CD14-positive monocyte (primary cell): Measurements from ENCODE around the gene FHOD3. TPM values are rescaled to one million over a fixed set of nuclear protein-coding genes. Genes with fewer than 3 reads are reported as not detected.
"Not testable (repeated sequence)": the region's sequence is repeated elsewhere in the genome, so short reads cannot be mapped to it uniquely, and the experiment has no call there.

Experiments
- DNase-seq, 3 donors: peaks; one replicate each; pipeline ENCODE4 v3.0.0-alpha.2; 2011 to 2022
- H2AFZ ChIP-seq: 2 replicates; pipeline ENCODE4 v1.6.0; 2012; ENCODE audit warnings: mild to moderate bottlenecking, low read depth, low read length, inconsistent platforms; ENCODE audit not compliant: insufficient read depth, poor library complexity, severe bottlenecking
- H3K27ac ChIP-seq, 2 donors: 1 replicate in 1 of 2; 2 replicates in 1 of 2; pipeline ENCODE4 v1.5.1; 2012 to 2013; ENCODE audit warnings: low read length in 2 of 2, control low read depth in 1 of 2, inconsistent platforms in 1 of 2, low read depth in 1 of 2, mild to moderate bottlenecking in 1 of 2
- H3K27me3 ChIP-seq, 2 donors: one replicate each; pipeline versions ENCODE4 v1.6.0 to v1.6.1; 2011 to 2013; ENCODE audit warnings: low read length in 2 of 2; ENCODE audit not compliant: control insufficient read depth in 2 of 2, insufficient read depth in 2 of 2
- H3K36me3 ChIP-seq, 2 donors: replicated peaks in 1 of 2; 1 replicate in 1 of 2; 2 replicates in 1 of 2; pipeline versions ENCODE4 v1.5.1 to v1.6.1; 2012 to 2013; ENCODE audit warnings: low read length in 2 of 2, control low read depth in 1 of 2, inconsistent platforms in 1 of 2, mild to moderate bottlenecking in 1 of 2; ENCODE audit not compliant: insufficient read depth in 2 of 2, control insufficient read depth in 1 of 2
- H3K4me1 ChIP-seq, 2 donors: 1 replicate in 1 of 2; 2 replicates in 1 of 2; pipeline versions ENCODE4 v1.5.1 to v1.6.1; 2012 to 2013; ENCODE audit warnings: low read length in 2 of 2, control low read depth in 1 of 2, inconsistent platforms in 1 of 2, mild to moderate bottlenecking in 1 of 2, moderate library complexity in 1 of 2; ENCODE audit not compliant: insufficient read depth in 2 of 2, control insufficient read depth in 1 of 2
- H3K4me2 ChIP-seq: replicated peaks from 2 replicates; pipeline ENCODE3; 2012; ENCODE audit warnings: low read length, moderate library complexity, mild to moderate bottlenecking; ENCODE audit not compliant: poor library complexity, severe bottlenecking; ENCODE audit errors: extremely low read depth
- H3K4me3 ChIP-seq, 3 experiments: fragments of 200-600 bp in 1 of 3; sonication (generic) in 1 of 3; replicated peaks in 1 of 3; 1 replicate in 2 of 3; 2 replicates in 1 of 3; pipeline ENCODE4 v1.5.1; 2011 to 2013; ENCODE audit warnings: low read length in 3 of 3, mild to moderate bottlenecking in 3 of 3, control low read depth in 2 of 3, low read depth in 2 of 3, inconsistent platforms in 1 of 3, moderate library complexity in 1 of 3
- H3K79me2 ChIP-seq: 2 replicates; pipeline ENCODE4 v1.6.0; 2012; ENCODE audit warnings: mild to moderate bottlenecking, control low read depth, inconsistent platforms, low read length, moderate library complexity; ENCODE audit not compliant: insufficient read depth
- H3K9ac ChIP-seq: 2 replicates; pipeline ENCODE4 v1.6.0; 2017; ENCODE audit warnings: low read length, mild to moderate bottlenecking; ENCODE audit not compliant: insufficient read depth, poor library complexity, severe bottlenecking
- H3K9me3 ChIP-seq, 2 donors: replicated peaks in 1 of 2; 1 replicate in 1 of 2; 2 replicates in 1 of 2; pipeline versions ENCODE4 v1.5.1 to v1.6.1; 2012 to 2013; ENCODE audit warnings: low read length in 2 of 2, control low read depth in 1 of 2; ENCODE audit not compliant: control insufficient read depth in 1 of 2, insufficient read depth in 1 of 2
- H4K20me1 ChIP-seq: 2 replicates; pipeline ENCODE4 v1.6.0; 2012; ENCODE audit warnings: mild to moderate bottlenecking, low read length, control low read depth, moderate library complexity; ENCODE audit not compliant: insufficient read depth
- H3K27ac Mint-ChIP-seq, 7 donors: one replicate each; pipeline ENCODE4 v1.8.0; 2020; ENCODE audit warnings: mild to moderate bottlenecking in 7 of 7, mixed read lengths in 7 of 7, moderate library complexity in 6 of 7, inconsistent platforms in 2 of 7
- H3K27me3 Mint-ChIP-seq, 3 donors: one replicate each; pipeline ENCODE4 v1.8.0; 2021 to 2022; ENCODE audit warnings: low read depth in 3 of 3, mild to moderate bottlenecking in 3 of 3, mixed read lengths in 3 of 3, moderate library complexity in 3 of 3, inconsistent platforms in 1 of 3
- H3K36me3 Mint-ChIP-seq, 2 donors: one replicate each; pipeline ENCODE4 v1.8.0; 2020; ENCODE audit warnings: mixed read lengths in 2 of 2, inconsistent platforms in 1 of 2, mild to moderate bottlenecking in 1 of 2
- H3K4me1 Mint-ChIP-seq: one replicate; pipeline ENCODE4 v1.8.0; 2020; ENCODE audit warnings: mild to moderate bottlenecking, mixed read lengths
- H3K4me3 Mint-ChIP-seq, 2 donors: one replicate each; pipeline ENCODE4 v1.8.0; 2020; ENCODE audit warnings: mild to moderate bottlenecking in 2 of 2, mixed read lengths in 2 of 2, moderate library complexity in 1 of 2
- H3K9me3 Mint-ChIP-seq, 7 donors: one replicate each; pipeline ENCODE4 v1.8.0; 2020 to 2022; ENCODE audit warnings: mixed read lengths in 7 of 7, mild to moderate bottlenecking in 6 of 7, moderate library complexity in 6 of 7, inconsistent platforms in 2 of 7
- CTCF ChIP-seq: fragments of 200-600 bp; IDR thresholded peaks from one replicate; pipeline ENCODE4 v1.8.0; 2022; ENCODE audit warnings: antibody characterized with exemption, mild to moderate bottlenecking
- WGBS: methylation state at CpG from one replicate; pipeline ENCODE4 v1.1.5; 2013; ENCODE audit warnings: missing lambda C conversion rate; ENCODE audit not compliant: insufficient coverage; 5-methylcytosine and 5-hydroxymethylcytosine counted together
- intact Hi-C, 2 donors: fragments of 100-400 bp; cut with micrococcal nuclease; formaldehyde crosslinking; loops; one replicate each; pipeline versions ENCODE4 v1.15.0 to v1.15.1; 2023
- polyA plus RNA-seq, 3 donors: library from polyadenylated mRNA; depleted of rRNA in 1 of 3; unstranded in 2 of 3; stranded (reverse) in 1 of 3; fragments of 300-500 nt in 2 of 3; fragments of >200 nt in 1 of 3; fragmentation: Illumina TruSeq in 2 of 3; gene quantifications; 1 replicate in 2 of 3; 2 replicates in 1 of 3; pipeline ENCODE4 v1.2.3, GENCODE V29; 2012 to 2021

FHOD3 gene
- polyA plus RNA-seq, 3 donors: not detected

- Histone ChIP-seq H3K4me1 (no peaks in the 10 kb centered on the region), H3K36me3 (no peaks in the 10 kb centered on the region), H3K4me3 (no peak overlapping the region), H3K9me3 (no peaks in the 10 kb centered on the region), H2AFZ (no peak overlapping the region), H4K20me1 (no peaks in the 10 kb centered on the region), H3K27ac (no peak overlapping the region), H3K79me2 (no peaks in the 10 kb centered on the region), H3K27me3 (no peaks in the 10 kb centered on the region), H3K9ac (no peak overlapping the region), H3K4me2 (no peak overlapping the region)
- H3K9me3 Mint-ChIP-seq: peaks cover 0 to 3% (median 2%) of the 10 kb centered on the region in 7 donors
- H3K27ac Mint-ChIP-seq: no peak overlapping the region
- no peaks in the 10 kb centered on the region for H3K36me3 Mint-ChIP-seq
- intact Hi-C loops: no loop called here
- H3K4me3 Mint-ChIP-seq: no peak overlapping the region
- H3K27me3 Mint-ChIP-seq: peaks cover 0 to 3% (median 1%) of the 10 kb centered on the region in 3 donors
- TF ChIP-seq CTCF: no peak
- no peak for DNase-seq
- H3K4me1 Mint-ChIP-seq: no peaks in the 10 kb centered on the region
- WGBS: 70% methylated on average over 1 of the region's 2 CpGs
These were observed 464.6 kb downstream of the FHOD3 start for GRCh38 chr18:36762074-36762473.

GRCh38 chr18:36762965-36763364 is 465.5 kb downstream of the FHOD3 start:
- H3K36me3 ChIP-seq, H3K4me2 ChIP-seq, H2AFZ ChIP-seq, H3K79me2 ChIP-seq, H3K4me1 Mint-ChIP-seq, H3K4me3 ChIP-seq, H3K36me3 Mint-ChIP-seq, H3K27ac Mint-ChIP-seq, H4K20me1 ChIP-seq, intact Hi-C loops, H3K4me3 Mint-ChIP-seq, H3K27ac ChIP-seq, H3K4me1 ChIP-seq, H3K9me3 ChIP-seq, H3K9ac ChIP-seq, H3K9me3 Mint-ChIP-seq, H3K27me3 ChIP-seq, H3K27me3 Mint-ChIP-seq, DNase-seq: not testable (repeated sequence)
- WGBS: no CpG with 5 or more reads among the region's 26 CpGs
